Mammary epithelial cell (primary cell): Measurements from ENCODE around the gene YTHDC1.

Experiments
- CTCF ChIP-seq, 2 donors: IDR thresholded peaks in 1 of 2; conservative IDR thresholded peaks in 1 of 2; 2 replicates each; pipeline ENCODE4 v1.5.1; 2011 to 2012; ENCODE audit warnings: inconsistent platforms in 2 of 2, low read length in 2 of 2, mild to moderate bottlenecking in 2 of 2, control low read depth in 1 of 2, low read depth in 1 of 2; ENCODE audit not compliant: insufficient read depth in 1 of 2; ENCODE audit errors: extremely low read depth in 1 of 2
- EZH2 ChIP-seq: IDR thresholded peaks from 2 replicates; pipeline ENCODE4 v1.6.1; 2012; ENCODE audit warnings: low read length, inconsistent platforms, borderline replicate concordance

- no peak for TF ChIP-seq CTCF (conservative IDR thresholded peaks at IDR 0.05 in 1 of 2, IDR thresholded peaks at IDR 0.05 in 1 of 2; ENCODE audit: extremely low read depth in 1 of 2, insufficient read depth in 1 of 2, low read depth in 1 of 2, low read length in 2 of 2)
- no peak for TF ChIP-seq EZH2
These were observed 38.5 kb upstream of the YTHDC1 start for GRCh38 chr4:68388347-68388865.
